GM19397 (cell line): ENCODE results near the gene TSBP1.

Source experiments
- ATAC-seq: cut with Tn5 transposase; IDR thresholded peaks from one replicate; pipeline ENCODE4 v1.9.1; 2021; ENCODE audit warnings: mild to moderate bottlenecking, moderate library complexity; ENCODE audit not compliant: unreplicated experiment

The TSBP1 gene

GRCh38 chr6:32371803-32372202 lies at the start of gene TSBP1:
Gene TSBP1, minus strand, starts transcription at chr6:32371903. Its CDS starts 197 bp downstream, at chr6:32371706.
- no peak for ATAC-seq

- no peak for ATAC-seq
Measured at GRCh38 chr6:32416036-32416435, 44.3 kb upstream of the TSBP1 start.

- ATAC-seq = no peak
Measured at GRCh38 chr6:32415521-32416019, 43.9 kb upstream of the TSBP1 start.

- no peak for ATAC-seq
Measured at GRCh38 chr6:32413427-32414047, 41.8 kb upstream of the TSBP1 start.

- ATAC-seq = no peak
Measured at GRCh38 chr6:32411566-32412327, 40.0 kb upstream of the TSBP1 start.

GRCh38 chr6:32410906-32411305 lies 39.2 kb upstream of the TSBP1 start:
- no peak for ATAC-seq

- ATAC-seq = no peak
Measured at GRCh38 chr6:32406857-32407256, 35.2 kb upstream of the TSBP1 start, which contains the start of gene BTNL2. Gene BTNL2, minus strand, starts transcription at chr6:32407181. Its CDS starts 58 bp downstream, at chr6:32407123.

GRCh38 chr6:32406197-32406596 lies 34.5 kb upstream of the TSBP1 start:
- ATAC-seq = no peak

- no peak for ATAC-seq
Measured at GRCh38 chr6:32405656-32406055, 34.0 kb upstream of the TSBP1 start.

- no peak for ATAC-seq
Measured at GRCh38 chr6:32402812-32403211, 31.1 kb upstream of the TSBP1 start.

GRCh38 chr6:32401284-32401963 lies 29.7 kb upstream of the TSBP1 start:
- no peak for ATAC-seq

- ATAC-seq = peak; percentile 76
Measured at GRCh38 chr6:32397252-32397920, 25.7 kb upstream of the TSBP1 start.

- no peak for ATAC-seq
Measured at GRCh38 chr6:32396028-32396427, 24.3 kb upstream of the TSBP1 start.

- ATAC-seq = no peak
Measured at GRCh38 chr6:32393665-32394420, 22.1 kb upstream of the TSBP1 start.

GRCh38 chr6:32391505-32391904 lies 19.8 kb upstream of the TSBP1 start:
- ATAC-seq = no peak

- ATAC-seq = no peak
Measured at GRCh38 chr6:32387589-32388340, 16.1 kb upstream of the TSBP1 start.

- ATAC-seq = no peak
Measured at GRCh38 chr6:32386040-32386439, 14.3 kb upstream of the TSBP1 start.

- ATAC-seq = no peak
Measured at GRCh38 chr6:32382757-32383420, 11.2 kb upstream of the TSBP1 start.

GRCh38 chr6:32379545-32379944 lies 7.8 kb upstream of the TSBP1 start:
- no peak for ATAC-seq
